ENCODE measurements around the gene ATG4A.
A peak's percentile ranks its signal among the peaks of the same experiment; 100 is the strongest.

Gene ATG4A, protein sequence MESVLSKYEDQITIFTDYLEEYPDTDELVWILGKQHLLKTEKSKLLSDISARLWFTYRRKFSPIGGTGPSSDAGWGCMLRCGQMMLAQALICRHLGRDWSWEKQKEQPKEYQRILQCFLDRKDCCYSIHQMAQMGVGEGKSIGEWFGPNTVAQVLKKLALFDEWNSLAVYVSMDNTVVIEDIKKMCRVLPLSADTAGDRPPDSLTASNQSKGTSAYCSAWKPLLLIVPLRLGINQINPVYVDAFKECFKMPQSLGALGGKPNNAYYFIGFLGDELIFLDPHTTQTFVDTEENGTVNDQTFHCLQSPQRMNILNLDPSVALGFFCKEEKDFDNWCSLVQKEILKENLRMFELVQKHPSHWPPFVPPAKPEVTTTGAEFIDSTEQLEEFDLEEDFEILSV
- 9.1 to 22.8 (median 17.3) reads per million in 3 experiments for total RNA-seq

GRCh38 chrX:108091264-108091877 is at the start of gene ATG4A, which contains the start of gene PSMD10:
Gene ATG4A, plus strand, starts transcription at chrX:108091778. Its CDS starts 49 bp downstream, at chrX:108091827.
Gene PSMD10, minus strand, starts transcription at chrX:108091542. Its CDS starts 22 bp downstream, at chrX:108091520.
- peak; percentile 89 for DNase-seq

DNA sequence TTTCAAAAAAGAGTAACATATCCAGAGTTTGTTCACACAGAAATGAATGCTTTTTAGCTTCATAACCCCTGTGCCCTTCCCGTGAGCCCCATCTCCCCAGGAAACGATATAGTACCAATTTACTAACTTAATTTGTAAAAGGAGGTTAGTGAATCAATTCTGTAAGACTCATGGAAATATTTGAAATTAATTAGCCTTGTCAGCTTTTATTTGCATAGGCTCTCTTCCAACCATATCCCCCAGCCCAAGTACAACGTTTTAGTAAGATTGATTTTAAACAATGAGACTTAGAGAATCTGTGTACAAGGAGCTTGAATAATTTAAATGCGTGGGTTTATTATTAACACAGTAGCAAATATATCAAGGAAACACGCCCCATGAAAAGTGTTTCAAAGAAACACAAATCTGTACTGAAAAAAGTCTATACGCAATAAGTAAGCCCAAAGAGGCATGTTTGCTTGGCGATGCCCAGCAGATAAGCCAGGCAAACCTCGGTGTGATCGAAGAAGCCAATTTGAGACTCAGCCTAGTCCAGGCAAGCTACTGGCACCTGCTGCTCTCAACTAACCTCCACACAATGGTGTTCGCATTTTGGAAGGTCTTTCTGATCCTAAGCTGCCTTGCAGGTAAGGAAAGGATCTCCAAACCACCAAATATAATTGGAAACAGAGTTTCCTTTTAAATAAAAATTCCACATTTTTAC is 46.9 kb upstream of the ATG4A start, which contains the start of gene VSIG1:
Gene VSIG1, plus strand, starts transcription at position 512 of the 703 bp plus-strand sequence. Its CDS starts 66 bp downstream, at position 578.
- DNase-seq = no peak

- no peak for DNase-seq
Measured at GRCh38 chrX:108049649-108050048, 41.9 kb upstream of the ATG4A start.

- DNase-seq = no peak
Measured at GRCh38 chrX:108053218-108053617, 38.4 kb upstream of the ATG4A start.

GRCh38 chrX:108055546-108055945 is 36.0 kb upstream of the ATG4A start:
- no peak for DNase-seq

GRCh38 chrX:108059801-108060200 is 31.8 kb upstream of the ATG4A start:
- no peak for DNase-seq

- no peak for DNase-seq
Measured at GRCh38 chrX:108064001-108064400, 27.6 kb upstream of the ATG4A start.

GRCh38 chrX:108064613-108065012 is 27.0 kb upstream of the ATG4A start:
- no peak for DNase-seq

GRCh38 chrX:108068121-108068520 is 23.5 kb upstream of the ATG4A start:
- no peak for DNase-seq

GRCh38 chrX:108070891-108071290 is 20.7 kb upstream of the ATG4A start:
- DNase-seq = no peak

DNA sequence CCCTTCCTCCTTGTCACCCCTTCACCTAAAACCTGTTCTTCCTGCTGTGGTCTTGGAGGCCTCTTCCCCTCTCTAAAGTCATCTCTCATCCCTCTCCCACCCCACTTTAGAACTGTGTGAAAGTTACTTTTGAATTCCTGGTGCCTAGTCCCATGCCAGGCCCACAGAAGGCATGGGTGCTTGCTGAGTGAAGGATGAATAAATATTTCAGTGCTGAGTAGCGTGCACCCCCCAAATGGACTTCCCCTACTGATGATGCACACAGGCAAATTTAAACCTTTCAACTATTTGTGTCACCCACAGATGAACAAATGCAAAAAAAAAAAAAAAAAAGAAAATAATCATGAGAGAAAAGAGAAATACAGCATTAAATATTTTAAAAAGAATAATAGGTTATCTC is 20.0 kb upstream of the ATG4A start:
- DNase-seq = no peak

DNA sequence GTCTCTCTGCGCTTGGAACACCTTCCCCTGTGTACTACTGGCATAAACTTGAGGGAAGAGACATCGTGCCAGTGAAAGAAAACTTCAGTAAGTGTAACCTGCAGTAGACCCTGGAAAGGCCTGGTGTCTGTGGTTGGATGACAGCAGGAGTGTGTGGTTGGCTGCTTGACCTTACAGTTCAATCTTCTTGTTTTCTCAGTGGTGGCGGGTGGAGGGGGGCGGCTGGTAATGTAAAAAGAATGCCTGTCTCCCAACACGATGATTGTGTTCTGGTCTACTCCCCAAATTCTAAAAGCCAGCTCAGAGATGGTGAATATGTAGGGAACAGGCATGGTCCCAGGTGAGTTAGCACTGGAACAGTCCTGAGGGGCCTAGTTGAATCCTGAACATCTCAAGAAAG is 18.8 kb upstream of the ATG4A start:
- DNase-seq = no peak

DNA sequence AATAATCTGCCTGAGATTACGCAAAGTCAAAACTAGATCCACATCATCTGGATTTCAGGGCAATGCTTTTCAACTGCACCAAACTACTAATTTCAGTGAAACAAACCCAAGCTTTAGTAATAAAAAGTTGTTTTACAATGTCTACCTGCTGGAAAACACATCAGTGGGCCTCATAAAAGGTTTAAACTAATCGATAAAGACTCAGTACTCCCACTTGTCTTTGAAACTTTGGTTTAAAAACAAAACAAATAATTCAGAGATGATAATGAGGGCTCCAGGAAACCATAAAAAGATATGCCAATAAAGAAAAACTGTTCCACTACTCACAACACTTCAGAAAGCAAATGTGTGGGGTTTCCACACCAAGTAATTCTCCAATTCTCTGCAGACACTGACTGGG is 10.5 kb upstream of the ATG4A start:
- DNase-seq = no peak

DNA sequence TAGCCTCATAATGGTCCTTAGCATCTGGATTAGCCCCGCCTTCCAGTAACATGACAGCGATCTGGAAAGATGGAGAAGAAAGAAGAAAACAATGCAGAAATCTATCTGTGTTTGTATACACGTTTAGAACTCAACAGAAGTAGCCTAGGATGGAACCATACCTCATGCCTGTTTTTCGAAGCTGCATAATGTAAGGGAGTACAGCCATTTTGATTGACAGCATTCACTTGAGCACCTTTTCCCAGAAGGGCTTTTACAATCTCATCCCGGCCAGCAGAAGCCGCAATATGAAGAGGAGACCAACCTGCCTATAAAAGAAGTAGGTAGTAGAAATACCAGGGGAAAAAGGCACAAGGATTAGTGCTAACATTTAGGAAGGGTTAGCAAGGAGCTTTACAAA is 3.8 kb upstream of the ATG4A start:
- DNase-seq = no peak

DNA sequence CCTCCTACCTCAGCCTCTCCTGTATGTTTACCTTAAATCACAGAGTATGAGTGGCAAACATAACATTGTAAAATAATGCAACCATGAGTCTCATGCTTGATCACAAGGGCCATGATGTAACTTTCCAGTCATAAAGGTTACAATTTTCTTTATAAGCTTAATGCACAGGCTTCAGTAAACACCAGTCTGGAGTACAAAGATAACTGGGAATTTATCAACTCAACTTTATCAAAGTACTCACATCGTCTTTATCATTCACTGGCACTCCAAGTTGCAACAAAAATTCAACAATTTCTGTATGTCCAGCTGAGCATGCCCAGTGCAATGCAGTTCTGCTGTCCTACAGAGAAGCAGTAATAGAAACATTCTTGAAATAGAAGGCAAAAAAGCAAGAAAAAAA is 3.1 kb upstream of the ATG4A start:
- no peak for DNase-seq

DNA sequence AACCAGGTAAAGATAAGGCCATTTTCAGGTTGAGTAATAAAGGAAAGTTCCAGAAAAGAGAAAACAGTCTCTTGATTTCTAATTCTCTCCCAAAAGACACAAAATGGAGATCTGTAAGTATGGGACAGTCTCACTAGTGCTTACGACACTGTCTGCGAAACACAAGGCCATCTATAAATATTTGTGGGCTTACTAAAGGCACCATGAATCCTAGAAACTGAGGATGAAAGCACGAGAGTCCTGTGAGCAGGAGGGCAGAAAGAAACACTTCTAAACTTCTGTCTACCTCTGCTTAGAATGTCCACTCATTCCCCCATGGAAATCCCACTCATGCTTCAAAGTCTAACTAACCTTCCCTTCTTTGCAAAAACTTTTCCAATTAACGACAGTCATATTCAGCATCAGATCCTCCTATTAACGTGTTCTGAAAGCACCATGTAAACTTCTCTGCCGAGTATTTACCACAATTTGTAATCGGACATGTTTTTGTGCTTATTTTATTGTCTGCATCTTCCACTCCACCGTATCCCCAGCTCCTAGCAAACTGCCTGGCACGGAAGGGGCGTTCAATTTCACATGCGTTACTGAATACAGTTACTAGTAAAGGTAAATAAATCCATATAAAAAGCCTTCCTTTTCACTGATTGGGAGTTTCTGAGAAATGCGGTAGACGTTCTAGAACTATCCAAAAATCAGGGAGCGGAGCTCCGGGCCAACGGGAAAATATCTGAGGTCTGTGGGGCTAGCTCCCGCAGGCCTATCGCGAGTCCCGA is 901 bp upstream of the ATG4A start:
- DNase-seq = no peak

DNA sequence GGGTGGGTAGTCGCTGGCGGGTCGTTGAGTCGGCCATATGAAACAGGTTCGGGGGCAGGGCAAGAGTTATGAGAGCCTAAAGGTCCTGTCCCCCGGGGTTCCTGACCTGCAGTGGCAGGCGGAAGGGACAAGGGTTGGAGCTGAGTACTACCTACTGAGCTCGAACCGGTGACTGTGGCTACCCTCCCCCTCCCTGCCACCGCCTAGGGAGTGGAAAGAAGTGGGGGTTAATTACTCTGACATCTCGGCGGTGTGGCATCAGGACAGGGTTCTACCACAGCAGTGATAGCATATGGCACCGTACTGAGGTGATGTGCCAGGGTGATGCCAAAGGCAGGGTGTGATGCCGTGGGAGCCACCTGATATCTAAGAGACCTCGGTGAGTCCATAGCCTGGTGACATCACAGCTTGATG is 307 bp downstream of the ATG4A start:
- no peak for DNase-seq

DNA sequence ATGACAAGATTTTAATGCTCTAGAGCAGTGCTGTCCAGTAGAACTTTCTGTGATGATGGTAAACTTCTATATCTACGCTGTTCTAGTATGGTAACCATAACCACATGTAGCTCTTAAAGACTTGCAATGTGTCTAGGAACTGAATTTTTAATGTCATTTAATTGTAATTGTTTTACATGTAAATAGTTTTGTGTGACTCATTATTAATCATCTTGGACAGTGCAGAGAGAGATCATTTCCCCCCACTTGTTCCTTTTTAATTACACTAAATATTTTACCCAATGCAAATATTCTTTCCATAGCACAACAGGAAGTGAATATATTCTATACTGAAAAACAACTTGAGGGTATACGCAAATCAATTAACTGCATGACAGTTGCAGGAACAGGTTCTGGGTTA is 5.8 kb downstream of the ATG4A start:
- no peak for DNase-seq

DNA sequence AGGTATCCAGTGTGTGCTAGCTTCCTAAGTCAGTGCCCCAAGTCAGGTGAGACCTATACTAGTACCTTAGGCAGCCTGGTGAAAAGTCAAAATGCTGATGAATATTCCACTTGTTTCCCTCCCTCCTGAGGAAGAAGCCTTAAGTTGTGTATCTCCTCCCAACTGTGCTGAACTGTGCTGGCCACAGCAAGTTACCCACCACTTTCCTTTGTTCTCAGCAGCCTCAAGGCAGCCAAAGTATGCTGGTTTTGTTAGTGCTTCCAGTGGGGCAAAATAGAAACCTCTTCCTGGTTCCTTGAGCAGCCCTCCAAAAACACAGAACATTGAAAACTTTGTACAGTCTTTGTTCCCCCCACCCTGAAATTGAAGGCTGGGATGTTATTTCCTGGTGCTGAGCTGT is 13.9 kb downstream of the ATG4A start:
- DNase-seq = no peak

- DNase-seq = no peak
Measured at GRCh38 chrX:108114541-108114940, 23.0 kb downstream of the ATG4A start.

GRCh38 chrX:108117988-108118387 is 26.4 kb downstream of the ATG4A start:
- DNase-seq = no peak

- DNase-seq = no peak
Measured at GRCh38 chrX:108121291-108121690, 29.7 kb downstream of the ATG4A start.

DNA sequence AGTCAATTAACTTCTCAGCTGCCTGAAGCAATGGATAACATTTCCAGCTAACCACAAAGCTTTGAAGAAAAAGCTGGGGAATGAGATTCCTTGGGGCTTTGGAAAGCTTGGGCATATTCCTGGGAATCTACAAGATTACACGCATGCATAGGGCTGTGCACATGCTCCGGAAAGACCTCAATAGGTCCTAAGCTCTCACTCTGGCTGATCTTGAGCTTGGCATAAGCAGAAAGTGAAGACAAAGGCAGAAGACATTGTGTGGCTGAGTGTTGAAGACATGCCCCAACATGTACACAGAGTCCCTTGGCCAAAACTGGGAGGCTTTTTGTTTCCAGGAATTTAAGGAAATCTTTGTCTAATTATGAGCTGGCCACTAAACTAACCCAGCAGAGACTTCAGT is 31.2 kb downstream of the ATG4A start:
- no peak for DNase-seq

Measured in central memory CD4-positive, alpha-beta T cell (primary cell).